ACHN (cell line): ENCODE results near the gene HAPLN3.
A peak's percentile ranks its signal among the peaks of the same experiment; 100 is the strongest.

Experiments used
- DNase-seq: peaks from one replicate; pipeline ENCODE4 v3.0.0-alpha.2; 2015
- in situ Hi-C: cut with HindIII; loops from 2 replicates; pipeline ENCODE4 v1.10.0; 2017; ENCODE audit warnings: low sequenced_read_pairs, low pct_ligation_motif_present, low pct_unique_long_range_greater_than_20kb

Gene HAPLN3

GRCh38 chr15:88899251-88899650 is 3.9 kb upstream of the HAPLN3 start:
- in situ Hi-C loops = no loop called here
- DNase-seq = no peak

GRCh38 chr15:88898736-88899135 is 3.4 kb upstream of the HAPLN3 start:
- in situ Hi-C loops = no loop called here
- DNase-seq = no peak

DNA sequence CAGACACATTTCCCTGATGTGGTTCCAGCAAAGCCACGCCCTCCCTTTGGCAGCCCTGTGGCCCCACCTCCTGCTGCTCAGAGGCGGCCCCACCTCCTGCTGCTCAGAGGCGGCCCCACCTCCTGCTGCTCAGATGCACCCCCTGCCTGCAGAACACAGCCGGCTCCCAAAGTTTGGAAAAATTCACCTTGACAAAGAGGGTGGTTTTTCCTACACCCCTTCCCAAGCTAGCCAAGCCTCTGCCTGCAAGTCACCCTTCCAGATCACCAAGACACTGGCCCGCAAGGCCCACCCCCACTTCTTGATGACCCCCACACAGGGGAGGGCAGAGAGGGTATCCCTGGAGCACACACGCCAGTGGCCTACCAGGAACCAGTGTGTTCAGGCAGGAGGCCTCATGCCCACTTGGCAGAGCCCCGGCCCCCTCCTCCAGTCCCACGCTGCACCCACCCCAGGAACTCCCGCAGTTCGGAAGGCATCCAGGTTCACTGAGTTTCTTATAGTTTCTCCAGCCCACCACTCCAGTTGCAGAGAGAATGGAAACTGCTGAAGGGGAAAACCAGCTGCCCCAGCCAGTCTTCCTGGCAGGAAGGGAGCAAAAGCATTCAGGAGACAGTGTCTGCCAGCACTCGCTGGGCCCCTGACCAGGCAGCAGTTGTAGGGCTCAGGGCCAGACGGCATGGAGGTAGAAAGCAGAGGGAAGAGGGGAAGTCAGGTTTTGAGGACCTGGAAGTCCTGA is 2.3 kb upstream of the HAPLN3 start:
- peak; percentile 77 for DNase-seq
- in situ Hi-C loops = no loop called here

GRCh38 chr15:88897142-88897455 is 1.8 kb upstream of the HAPLN3 start:
- DNase-seq = no peak
- in situ Hi-C loops = no loop called here

DNA sequence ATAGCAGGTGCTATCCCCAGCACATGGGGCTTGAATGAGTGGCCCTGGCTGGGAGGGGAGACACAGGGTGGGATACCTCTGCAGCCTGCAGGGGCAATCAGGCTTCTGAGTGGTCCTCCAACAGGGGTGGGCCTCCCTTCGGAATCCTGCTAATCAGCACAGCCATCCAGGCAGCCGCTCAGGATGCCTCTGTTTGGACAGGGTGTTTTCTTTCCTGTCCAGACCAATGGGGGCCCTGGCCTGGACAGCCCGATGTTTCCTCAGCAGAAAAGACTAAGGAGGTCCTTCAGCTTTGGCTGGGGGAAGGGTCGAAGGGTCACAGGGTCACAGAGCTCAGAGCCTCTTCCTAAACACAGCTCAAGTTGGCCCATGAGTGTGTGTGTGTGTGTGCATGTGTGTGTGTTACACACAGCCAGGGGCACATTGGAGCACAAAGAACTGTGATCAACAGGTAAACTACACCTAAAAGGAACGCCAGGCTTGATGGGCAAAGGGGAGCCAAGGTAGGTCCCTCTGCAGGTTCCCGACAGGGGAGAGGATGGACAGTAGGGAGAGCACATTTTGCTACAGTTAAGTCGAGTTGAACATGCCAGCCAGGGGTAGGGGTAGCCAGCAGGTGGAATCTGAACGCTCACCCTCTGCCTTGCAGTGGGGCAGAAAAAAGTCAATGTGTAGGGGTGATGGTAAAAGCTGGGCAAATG is 1.1 kb upstream of the HAPLN3 start:
- in situ Hi-C loops = no loop called here
- no peak for DNase-seq

- in situ Hi-C loops = no loop called here
- peak; percentile 62 for DNase-seq
These were observed 961 bp downstream of the HAPLN3 start for GRCh38 chr15:88894348-88894818.

GRCh38 chr15:88891540-88892254 is 3.6 kb downstream of the HAPLN3 start:
- no peak for DNase-seq
- in situ Hi-C loops = no loop called here

- DNase-seq = no peak
- in situ Hi-C loops = no loop called here
These were observed 4.8 kb downstream of the HAPLN3 start for GRCh38 chr15:88890495-88890894.

DNA sequence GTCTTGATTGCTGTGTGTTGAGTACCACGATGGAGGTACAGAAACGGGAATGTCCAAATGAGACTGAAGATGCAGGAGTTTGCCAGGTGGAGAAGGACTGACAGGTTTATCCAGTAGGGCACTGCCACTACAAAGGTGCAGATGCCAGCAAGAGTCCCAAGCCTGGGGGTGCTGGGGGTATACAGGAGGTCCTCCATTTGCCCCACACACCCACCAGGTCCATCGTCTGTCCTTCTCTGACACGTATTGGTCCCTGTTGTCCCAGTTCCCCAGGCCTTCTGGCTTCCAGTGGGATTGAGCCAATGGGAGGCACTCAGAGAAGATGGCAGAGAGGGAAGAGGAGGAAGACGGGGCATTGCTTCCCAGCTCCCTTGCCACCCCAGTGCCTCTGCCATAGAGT is 6.6 kb downstream of the HAPLN3 start:
- DNase-seq = no peak
- in situ Hi-C loops = no loop called here

DNA sequence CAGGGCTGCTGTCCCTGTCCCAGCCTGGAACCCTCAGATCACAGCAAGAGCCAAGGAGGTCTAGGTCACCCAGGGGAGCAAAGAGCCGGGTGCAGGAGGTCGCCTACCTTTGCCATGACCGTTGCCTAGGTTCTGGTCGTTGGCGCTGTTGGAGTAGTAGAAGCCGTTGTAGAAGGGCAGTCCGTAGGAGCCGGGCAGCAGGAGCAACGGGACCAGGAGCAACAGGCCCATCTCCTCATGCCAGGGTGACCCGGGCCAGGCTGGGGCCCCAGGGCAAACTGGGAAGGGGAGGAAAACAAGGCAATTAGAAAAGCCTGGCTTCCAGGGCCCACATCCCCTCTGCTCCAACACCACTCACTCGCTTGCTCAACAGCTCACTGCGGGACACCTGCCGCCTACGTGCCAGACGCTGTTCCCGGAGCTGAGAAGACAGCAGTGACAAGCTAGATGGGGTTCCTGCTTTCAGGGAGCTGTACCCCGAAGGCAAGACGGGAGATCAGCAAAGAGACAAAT is 8.2 kb downstream of the HAPLN3 start:
- no peak for DNase-seq
- in situ Hi-C loops = no loop called here

GRCh38 chr15:88882785-88883184 is 12.6 kb downstream of the HAPLN3 start:
- no peak for DNase-seq
- in situ Hi-C loops = no loop called here

DNA sequence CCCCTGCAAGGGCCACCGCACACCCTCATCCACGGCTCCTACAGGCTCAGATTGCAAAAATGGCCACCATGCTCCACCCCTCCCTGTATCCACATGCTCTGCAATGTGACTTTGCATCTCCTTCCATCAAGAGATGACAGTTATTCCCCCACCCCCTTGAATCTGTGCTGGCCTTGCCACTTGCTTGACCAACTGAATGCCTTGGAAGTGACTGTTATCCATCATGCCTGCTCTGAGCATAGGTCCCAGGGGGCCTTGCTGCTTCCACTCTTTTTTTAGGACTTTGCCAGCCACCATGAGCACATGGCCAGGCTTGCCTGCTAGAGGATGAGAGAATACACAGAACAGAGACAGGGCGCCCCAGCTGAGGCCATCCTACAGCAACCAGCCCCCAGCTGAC is 13.6 kb downstream of the HAPLN3 start:
- in situ Hi-C loops = no loop called here
- DNase-seq = no peak

- DNase-seq = no peak
- in situ Hi-C loops = no loop called here
These were observed 14.2 kb downstream of the HAPLN3 start for GRCh38 chr15:88880944-88881740.

DNA sequence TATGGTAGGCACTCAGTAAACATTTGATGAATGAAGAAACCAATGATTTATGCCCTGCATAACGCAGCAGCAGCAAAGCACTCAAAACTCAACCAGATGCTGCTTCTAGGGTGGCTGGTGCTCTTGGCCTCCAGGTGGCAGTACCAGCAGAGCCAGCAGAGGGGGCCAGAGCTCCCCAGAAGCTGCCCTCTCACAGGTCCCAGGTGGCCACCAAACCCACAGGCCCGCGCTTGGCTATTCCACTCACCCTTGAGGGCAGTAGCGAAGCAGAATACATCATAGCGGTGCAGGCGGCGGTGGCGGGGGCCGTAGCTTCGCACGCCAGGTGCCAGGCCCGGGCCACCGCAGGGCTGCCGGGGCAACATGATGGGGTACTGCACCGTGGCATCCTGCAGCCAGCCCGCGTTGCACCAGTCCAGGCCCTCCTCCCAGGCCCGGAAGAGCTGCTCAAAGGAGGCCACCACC is 16.6 kb downstream of the HAPLN3 start:
- in situ Hi-C loops = no loop called here

GRCh38 chr15:88877906-88878305 is 17.4 kb downstream of the HAPLN3 start:
- no peak for DNase-seq
- in situ Hi-C loops = no loop called here

More for the DNA sequence above, 16.6 kb downstream of the HAPLN3 start:
- DNase-seq = peak; percentile 48

GRCh38 chr15:88877415-88877814 is 17.9 kb downstream of the HAPLN3 start:
- in situ Hi-C loops = no loop called here

DNA sequence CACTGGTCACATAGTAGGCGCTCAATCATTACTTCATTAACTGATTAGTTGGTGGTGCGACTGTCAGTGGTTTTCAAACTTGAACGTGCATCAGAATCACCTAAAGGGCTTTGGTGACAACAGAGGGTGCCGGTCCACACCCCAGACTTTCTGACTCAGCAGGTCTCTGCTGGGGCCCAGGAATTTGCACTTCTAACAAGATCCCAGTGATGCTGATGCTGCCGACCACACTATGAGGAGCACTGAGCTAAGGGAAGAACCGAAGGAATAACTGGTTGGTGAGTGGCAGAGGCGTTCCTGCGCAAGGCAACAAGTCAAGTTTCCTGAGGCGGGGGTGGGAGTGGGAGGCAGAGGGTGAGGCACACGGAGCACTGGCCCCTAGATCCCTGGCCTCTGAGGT is 18.8 kb downstream of the HAPLN3 start:
- in situ Hi-C loops = no loop called here
- DNase-seq = no peak

More at GRCh38 chr15:88877415-88877814, 17.9 kb downstream of the HAPLN3 start:
- no peak for DNase-seq

- no peak for DNase-seq
- in situ Hi-C loops = no loop called here
These were observed 20.7 kb downstream of the HAPLN3 start for GRCh38 chr15:88874684-88875083.
